HG03196 (cell line): ENCODE results near the gene HDHD5.
A peak's percentile ranks its signal among the peaks of the same experiment; 100 is the strongest.

ENCODE experiments used
- ATAC-seq: cut with Tn5 transposase; IDR thresholded peaks from one replicate; pipeline ENCODE4 v1.9.1; 2021; ENCODE audit not compliant: unreplicated experiment

The HDHD5 gene

GRCh38 chr22:17158568-17159503, at the start of gene HDHD5:
TSS of gene HDHD5 (minus strand) at chr22:17159277. CDS start at chr22:17159251, 26 bp downstream.
- ATAC-seq, result peak; percentile 57

DNA sequence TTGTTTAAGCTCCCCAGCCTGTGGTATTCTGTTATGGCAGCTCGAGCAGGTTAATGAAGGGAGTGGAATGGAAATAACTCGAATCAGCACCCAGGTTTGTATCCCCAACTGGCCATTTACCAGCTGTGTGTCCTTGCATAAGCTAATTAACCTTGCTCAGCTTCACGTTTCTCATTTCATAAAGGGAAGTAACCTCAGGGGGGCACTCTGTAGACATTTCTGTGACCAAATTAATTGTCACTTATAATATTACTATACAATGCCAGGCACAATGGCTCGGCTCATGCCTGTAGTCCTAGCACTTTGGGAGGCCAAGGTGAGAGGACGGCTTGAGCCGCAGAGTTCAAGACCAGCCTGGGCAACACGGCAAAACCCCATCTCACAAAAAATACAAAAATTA, 46.4 kb upstream of the HDHD5 start:
- no peak for ATAC-seq

DNA sequence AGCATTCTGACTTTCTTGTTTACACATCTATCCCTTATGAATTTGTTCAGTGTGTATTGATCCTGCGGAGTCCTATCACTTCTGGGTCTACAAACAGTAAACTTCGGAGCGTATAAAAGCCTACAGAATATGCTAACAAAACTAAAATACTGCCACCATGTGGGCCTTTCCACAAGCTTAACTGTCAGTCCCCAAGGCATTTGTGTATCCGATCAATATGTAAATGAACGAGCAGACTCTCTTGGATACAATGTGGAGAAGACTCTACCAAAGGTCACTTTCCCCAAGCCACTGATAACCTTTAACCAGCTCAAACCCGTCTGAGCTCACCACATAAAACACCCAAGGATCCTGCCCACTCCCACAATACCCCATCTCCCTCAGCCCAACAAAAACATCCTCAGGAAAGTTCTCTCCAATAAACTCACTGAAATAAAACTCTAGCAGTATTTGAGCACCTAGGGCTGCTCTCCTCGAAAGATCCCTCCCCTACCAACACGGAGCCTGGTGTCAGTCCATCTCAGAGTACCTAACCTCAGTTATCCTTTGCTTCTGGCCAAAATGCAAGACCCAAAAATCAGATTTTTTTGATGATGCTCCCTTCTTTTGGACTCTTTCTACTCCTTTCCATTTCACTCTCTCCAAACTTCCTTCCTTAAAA, 42.3 kb upstream of the HDHD5 start:
- ATAC-seq, result no peak

DNA sequence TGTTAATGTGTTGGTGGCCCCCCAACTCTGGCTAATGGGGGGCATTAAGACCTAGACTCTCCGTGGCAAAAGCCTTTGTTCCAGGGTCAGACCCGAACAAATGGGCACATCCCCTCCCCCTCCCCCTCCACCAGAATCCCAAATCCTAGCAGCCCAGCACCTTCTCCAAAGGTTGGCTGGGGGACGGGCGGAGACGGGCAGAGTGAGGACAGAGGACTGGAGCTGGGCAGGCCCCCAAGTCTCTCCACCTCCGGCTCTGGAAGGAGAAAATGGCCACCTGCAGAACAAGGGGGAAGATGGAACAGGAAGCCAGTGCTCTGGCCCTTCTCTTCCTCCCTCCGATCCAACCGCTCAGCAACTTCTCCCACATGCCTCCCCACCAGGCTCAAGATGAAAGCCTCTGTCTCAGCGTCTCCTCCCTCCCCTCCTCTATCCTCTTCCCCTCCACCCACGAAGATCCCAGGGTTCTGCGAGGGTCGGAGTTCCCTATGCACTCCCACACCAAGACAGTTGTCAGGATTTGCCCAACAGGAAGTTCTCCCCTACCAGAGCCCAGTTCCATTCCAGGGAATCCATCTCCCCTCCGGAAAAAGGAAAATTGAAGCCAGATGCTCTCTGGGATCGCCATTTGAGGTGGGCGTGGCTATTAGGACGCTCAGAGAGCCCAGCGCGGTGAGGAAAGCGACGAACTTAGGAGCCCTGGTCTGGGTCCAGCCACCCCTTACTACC, 40.1 kb upstream of the HDHD5 start:
- ATAC-seq, result no peak

DNA sequence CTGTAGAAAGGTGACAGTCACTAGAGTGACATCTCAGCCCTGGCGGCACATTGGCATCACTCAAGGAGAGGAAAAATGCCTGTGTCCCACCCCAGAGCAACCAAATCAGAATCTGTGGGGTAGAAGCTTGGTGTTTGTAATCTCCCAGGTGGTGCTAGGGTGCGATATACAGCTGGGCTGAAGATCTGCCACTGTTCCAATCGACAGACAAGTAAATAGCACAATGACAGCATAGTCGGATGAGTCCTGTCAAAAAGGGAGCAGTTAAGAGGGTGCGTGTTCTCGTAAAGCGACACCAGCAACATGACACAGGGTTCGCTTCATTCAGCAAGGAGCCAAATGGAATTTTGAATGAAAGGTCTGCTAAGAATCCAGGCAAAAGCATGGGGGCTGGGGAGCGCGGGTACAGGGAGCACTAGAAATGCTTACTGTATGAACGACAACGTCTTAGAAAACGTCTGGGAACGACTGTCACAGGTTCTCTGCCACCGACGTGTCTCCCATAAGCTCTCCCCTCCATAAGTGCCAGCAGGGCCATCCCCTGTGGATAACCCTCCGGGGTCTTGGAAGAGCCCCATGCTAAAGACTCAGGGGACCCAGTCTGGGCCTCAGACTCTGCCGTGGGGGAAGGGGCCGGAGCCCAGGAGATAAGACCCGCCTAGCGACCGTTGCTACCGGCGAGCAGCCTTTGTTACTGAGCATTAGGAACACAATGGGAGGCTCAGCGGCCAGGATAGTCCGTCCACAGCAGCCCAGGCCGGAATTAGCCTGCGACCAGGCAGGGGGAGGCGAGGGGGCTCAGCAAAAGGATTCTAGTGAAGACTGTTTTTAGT, 39.3 kb upstream of the HDHD5 start:
- no peak for ATAC-seq

- ATAC-seq, result no peak
Measured at GRCh38 chr22:17194213-17194612, 35.1 kb upstream of the HDHD5 start.

- no peak for ATAC-seq
Measured at GRCh38 chr22:17192186-17192585, 33.1 kb upstream of the HDHD5 start.

DNA sequence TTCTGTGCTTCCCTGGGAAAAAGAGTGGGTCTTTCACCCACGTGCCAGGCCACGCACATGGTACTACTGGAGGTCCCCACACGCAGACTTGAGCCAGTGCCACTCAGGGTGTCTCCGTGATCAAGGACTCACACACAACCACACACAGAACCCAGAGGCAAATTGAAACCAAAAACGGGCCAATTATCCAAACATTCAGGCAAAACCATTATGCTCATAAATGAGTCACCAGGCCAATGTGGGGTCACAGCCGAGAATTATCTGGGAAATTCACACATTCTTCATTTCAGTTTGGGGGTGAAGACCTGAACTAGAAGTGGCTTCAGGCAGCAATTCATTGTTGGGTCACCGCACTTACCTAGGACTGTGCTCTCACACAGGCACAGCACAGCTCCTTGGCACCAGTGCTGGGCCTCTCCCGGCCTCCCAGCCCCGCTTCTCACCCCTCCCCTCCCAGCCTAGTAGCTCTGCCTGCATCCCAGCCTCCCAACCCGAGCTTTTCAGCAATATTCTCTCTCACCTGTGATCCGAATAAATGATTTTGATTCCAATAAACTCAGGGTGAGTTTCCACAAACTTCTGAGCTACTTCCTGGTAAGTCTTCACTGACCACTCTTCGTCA, 32.2 kb upstream of the HDHD5 start:
- ATAC-seq, result no peak

DNA sequence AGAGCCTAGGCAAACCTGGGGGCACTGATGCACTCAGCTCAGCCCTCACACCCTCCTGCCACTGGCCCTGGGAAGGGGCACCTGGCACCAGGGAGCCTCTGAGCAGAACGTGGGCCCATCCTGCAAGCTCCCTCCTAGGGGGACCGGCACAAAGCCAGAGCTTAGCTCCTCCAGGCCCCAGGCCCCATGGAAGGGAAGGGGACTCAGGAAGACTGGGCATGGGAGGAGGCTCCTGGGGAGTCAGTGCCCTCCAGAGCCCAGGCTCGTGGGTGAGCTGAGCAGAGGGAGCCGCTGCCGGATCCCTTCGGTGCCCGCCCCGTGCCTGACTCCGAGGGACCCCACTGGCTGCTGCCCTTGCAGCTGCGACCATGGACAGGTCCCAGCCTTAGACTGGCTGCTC, 31.6 kb upstream of the HDHD5 start:
- no peak for ATAC-seq

DNA sequence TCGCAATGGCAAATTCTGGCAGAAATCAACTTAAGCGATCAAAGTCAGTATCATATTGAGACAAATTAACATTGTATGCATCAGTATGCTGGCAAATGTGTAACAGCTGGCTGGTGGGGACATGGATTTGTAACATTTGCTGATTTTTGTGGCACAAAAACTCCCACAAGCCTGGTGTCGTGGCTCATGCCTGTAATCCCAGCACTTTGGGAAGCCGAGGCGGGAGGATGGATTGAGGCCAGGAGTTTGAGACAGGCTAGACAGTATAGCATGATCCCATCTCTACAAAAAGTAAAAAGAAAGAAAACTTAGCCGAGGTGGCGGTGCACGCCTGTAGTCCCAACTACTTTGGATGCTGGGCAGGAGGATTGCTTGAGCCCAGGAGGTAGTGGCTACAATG, 17.6 kb upstream of the HDHD5 start:
- no peak for ATAC-seq

DNA sequence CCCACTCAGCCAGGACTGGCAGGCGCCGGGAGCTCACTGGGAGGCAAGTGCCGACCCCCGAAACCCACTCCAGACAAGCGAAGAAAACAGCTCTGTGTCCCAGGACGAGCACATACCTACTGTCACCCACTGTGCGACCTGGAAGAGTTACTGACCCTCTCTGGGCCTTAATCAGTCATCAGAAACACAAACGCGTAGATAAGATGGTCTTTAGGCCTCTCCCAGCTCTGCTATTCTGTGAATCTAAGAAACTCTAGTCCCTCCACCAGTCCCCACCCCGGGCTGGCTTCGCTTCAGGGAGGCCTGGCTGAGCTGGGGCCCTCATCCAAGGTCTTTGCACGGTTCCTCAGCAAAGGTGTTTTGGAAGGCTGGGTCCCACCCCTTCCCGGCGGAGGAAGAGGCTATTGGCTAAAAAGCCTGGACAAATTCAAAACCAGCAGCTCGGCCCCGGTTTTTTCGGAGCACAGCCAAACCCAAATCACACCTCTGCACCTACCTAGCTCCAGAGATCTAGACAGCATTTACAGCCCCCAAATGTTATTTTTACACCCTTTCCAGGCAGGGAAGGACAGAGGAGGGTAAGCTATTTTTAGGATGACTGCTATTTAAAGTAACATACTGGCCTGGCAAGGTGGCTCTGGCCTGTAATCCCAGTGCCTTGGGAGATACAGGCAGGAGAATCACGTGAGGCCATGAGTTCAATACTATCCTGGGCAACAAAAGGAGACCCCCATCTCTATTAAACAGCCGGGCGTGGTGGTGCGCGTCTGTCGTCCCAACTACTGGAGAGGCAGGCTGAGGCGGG, 13.2 kb upstream of the HDHD5 start:
- no peak for ATAC-seq

DNA sequence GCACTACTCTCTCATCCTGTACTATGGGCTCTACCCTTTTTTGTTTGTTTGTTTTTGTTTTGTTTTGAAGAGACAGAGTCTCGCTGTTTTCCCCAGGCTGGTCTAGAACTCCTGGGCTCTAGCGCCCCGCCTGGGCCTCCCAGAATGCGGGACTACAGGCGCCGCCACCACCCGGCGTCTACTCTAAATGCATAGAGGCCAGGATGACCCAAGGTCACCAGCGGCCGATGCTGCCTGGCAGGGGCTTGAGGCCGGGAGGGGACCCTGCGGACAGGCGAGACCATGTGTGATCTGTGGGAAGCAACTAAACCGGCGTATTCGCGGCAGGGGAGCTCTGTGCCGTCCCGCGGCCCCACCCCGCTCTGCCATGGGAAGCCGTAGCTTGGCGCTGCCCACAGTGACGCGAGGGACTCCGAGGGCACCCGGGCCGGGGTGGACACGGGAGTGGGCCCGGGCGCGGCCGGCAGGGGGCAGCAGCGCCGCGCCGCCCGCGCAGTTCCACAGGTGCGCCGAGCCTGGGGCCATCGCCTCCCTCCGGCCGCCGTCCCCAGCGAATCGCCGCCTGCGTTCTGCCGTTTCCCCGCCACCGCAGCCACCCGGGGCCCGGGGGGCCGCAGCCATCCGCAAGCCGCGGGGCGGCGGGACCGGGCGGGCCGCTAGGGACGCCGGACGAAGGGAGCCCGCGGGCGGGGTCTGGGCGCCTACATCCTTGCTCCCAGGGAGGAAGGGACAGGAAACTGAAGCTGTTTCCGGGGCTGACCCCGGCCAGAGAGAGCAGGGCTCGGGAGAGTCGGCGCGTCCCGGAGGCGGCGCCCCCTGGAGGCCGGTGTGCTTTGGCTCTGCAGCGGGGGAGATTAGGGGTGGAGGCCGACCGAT, 12.3 kb upstream of the HDHD5 start:
- peak; percentile 93 for ATAC-seq

GRCh38 chr22:17167486-17167885, 8.4 kb upstream of the HDHD5 start:
- no peak for ATAC-seq

- no peak for ATAC-seq
Measured at GRCh38 chr22:17164392-17165024, 5.4 kb upstream of the HDHD5 start.

DNA sequence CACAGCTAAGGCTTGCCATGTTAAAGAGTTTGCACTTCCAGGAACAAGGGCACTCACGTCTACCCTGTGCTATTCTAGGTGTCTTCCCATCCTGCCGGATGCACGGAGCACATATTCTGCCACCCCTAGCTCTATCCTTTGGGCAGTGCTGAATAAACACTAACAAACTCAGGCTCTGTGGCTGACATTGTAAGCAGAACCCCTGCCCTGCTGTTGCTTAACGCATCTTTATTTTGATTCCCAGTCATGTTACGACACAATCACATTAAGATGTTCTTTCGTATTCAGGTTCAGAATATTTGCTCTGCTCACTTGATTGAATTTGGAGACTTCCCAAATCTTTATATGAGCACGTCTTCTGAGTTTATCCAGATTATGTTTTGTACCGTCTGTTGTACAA, 3.7 kb upstream of the HDHD5 start:
- ATAC-seq, result no peak

DNA sequence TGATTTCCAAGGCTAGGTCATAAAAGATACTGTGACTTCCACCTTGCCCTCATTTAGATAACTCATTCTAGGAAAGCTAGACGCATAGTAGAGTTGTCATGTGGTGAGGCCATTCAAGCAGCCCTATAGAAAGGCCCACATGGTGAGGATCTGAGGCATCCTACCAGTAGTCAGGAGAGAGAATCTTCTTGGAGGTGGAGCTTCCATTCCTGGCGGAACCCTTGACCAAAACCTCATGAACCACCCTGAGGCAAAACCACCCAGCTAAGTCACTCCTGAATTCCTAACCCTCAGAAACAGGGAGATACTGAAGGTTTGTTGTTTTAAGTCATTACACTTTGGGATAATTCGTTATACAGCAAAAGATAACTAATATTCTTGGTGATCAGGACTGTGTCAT, 2.9 kb upstream of the HDHD5 start:
- ATAC-seq, result no peak

DNA sequence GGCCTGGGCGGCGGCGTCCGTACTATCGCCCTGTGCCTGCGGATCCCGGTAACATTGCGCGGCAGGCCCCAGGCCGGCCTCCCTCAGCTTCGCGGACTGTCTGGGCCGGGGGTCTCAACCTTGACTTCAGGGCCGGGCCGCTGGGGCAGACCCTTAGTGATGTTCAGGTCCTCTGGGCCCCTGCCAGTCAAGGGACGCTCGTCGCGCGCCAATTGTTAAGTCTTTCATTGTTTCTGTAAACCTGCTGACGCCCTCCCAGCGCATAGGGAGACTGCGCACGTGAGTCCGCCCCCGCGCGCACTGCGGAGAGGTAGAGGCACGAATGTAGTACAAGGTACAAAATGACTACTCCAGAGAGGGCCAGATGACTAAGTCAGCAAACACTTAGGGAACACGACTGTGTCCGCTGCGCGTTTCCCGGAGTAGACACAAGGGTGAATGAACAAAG, 451 bp upstream of the HDHD5 start:
- ATAC-seq, result peak; percentile 21

GRCh38 chr22:17158176-17158567, 905 bp downstream of the HDHD5 start:
- ATAC-seq, result no peak
